ENCODE measurements around the gene CCDC13. TPM values are rescaled to one million over a fixed set of nuclear protein-coding genes. Genes with fewer than 3 reads are reported as not detected.
A peak's percentile ranks its signal among the peaks of the same experiment; 100 is the strongest.

Gene CCDC13
- total and polyA plus RNA-seq, 2 of the 13 experiments (the other 11 are each of a cell fraction or from before 2014, with no cell fraction given): 0.22 to 0.51 TPM

- TF ChIP-seq, protein P1, sequence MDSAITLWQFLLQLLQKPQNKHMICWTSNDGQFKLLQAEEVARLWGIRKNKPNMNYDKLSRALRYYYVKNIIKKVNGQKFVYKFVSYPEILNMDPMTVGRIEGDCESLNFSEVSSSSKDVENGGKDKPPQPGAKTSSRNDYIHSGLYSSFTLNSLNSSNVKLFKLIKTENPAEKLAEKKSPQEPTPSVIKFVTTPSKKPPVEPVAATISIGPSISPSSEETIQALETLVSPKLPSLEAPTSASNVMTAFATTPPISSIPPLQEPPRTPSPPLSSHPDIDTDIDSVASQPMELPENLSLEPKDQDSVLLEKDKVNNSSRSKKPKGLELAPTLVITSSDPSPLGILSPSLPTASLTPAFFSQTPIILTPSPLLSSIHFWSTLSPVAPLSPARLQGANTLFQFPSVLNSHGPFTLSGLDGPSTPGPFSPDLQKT (CRISPR knock-in tag; IDR thresholded peaks at IDR 0.05; ENCODE audit: borderline replicate concordance): 0 out of 2 replicates have a peak, but pooled peaks have one; percentile 17
- no peak for TF ChIP-seq ZSCAN9 (CRISPR knock-in tag; IDR thresholded peaks at IDR 0.05; ENCODE audit: borderline replicate concordance)
- TF ChIP-seq KMT2A (CRISPR knock-in tag; IDR thresholded peaks at IDR 0.05): 0 out of 2 replicates have a peak, but pooled peaks have one; percentile 3
- TF ChIP-seq JARID2 (CRISPR knock-in tag; IDR thresholded peaks at IDR 0.05; ENCODE audit: insufficient replicate concordance): no peak
- TF ChIP-seq LCORL (IDR thresholded peaks at IDR 0.05): no peak
- TF ChIP-seq LCORL (CRISPR knock-in tag; IDR thresholded peaks at IDR 0.05): no peak
- peak; percentile 25; the same call in 1 of the 2 replicates for TF ChIP-seq ZNF746 (CRISPR knock-in tag; IDR thresholded peaks at IDR 0.05)
- no peak for TF ChIP-seq MTA1 (CRISPR knock-in tag; IDR thresholded peaks at IDR 0.05; ENCODE audit: borderline replicate concordance)
- no peak for TF ChIP-seq KIAA2018 (CRISPR knock-in tag; IDR thresholded peaks at IDR 0.05; ENCODE audit: borderline replicate concordance)
- 0 out of 2 replicates have a peak, but pooled peaks have one; percentile 4 for TF ChIP-seq ZNF792 (CRISPR knock-in tag; IDR thresholded peaks at IDR 0.05)
- TF ChIP-seq, protein P2, sequence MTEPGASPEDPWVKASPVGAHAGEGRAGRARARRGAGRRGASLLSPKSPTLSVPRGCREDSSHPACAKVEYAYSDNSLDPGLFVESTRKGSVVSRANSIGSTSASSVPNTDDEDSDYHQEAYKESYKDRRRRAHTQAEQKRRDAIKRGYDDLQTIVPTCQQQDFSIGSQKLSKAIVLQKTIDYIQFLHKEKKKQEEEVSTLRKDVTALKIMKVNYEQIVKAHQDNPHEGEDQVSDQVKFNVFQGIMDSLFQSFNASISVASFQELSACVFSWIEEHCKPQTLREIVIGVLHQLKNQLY (CRISPR knock-in tag; IDR thresholded peaks at IDR 0.05): 0 out of 2 replicates have a peak, but pooled peaks have one; percentile 29
- TF ChIP-seq ERF (CRISPR knock-in tag; IDR thresholded peaks at IDR 0.05): no peak
- no peak for TF ChIP-seq KDM5A (IDR thresholded peaks at IDR 0.05; ENCODE audit: borderline replicate concordance, low read length)
- TF ChIP-seq ZBTB3 (CRISPR knock-in tag; IDR thresholded peaks at IDR 0.05; ENCODE audit: borderline replicate concordance, low read depth): no peak
Measured at GRCh38 chr3:42803414-42804105, 30.5 kb upstream of the CCDC13 start (continued).

All from HepG2 (cell line).